SK-N-SH (cell line): ENCODE results near the gene POU6F2. TPM values are rescaled to one million over a fixed set of nuclear protein-coding genes. Genes with fewer than 3 reads are reported as not detected.

Experiments used
- CTCF ChIA-PET: fragments of 300-600, 350-600 bp; formaldehyde crosslinking; extraction: SDS; loops from one replicate; lab custom pipeline; 2021; lab: Yijun Ruan, JAX
- POLR2A ChIA-PET: fragments of 350-600 bp; sonication (Branson Sonifier 250); formaldehyde crosslinking; extraction: SDS; loops from one replicate; lab custom pipeline; 2020; ENCODE audit warnings: antibody characterized with exemption, inconsistent platforms; lab: Yijun Ruan, JAX
- DNase-seq: peaks from one replicate; pipeline ENCODE4 v3.0.0; 2012
- H2AFZ ChIP-seq: fragments of 200-600 bp; sonication (generic); 2 replicates; pipeline ENCODE4 v1.8.1; 2016; ENCODE audit warnings: antibody characterized with exemption, mild to moderate bottlenecking, low read depth
- H3F3A ChIP-seq: fragments of 200-600 bp; sonication (generic); replicated peaks from 2 replicates; pipeline ENCODE3; 2016; ENCODE audit warnings: antibody characterized with exemption, mild to moderate bottlenecking; ENCODE audit not compliant: insufficient read depth
- H3K27ac ChIP-seq, 2 experiments: fragments of 200-500 bp in 1 of 2; fragments of 200-600 bp in 1 of 2; sonication (Bioruptor generic) in 1 of 2; sonication (generic), shearing (Covaris generic) in 1 of 2; 2 replicates each; pipeline versions ENCODE4 v1.5.1 to v1.6.1; 2014 to 2016; ENCODE audit warnings: low read depth in 2 of 2, inconsistent platforms in 1 of 2, low read length in 1 of 2, mild to moderate bottlenecking in 1 of 2, mixed read lengths in 1 of 2
- H3K27me3 ChIP-seq: fragments of 200-600 bp; sonication (generic), shearing (Covaris generic); 2 replicates; pipeline ENCODE4 v1.6.1; 2016; ENCODE audit warnings: mixed run types; ENCODE audit not compliant: insufficient read depth
- H3K36me3 ChIP-seq, 2 experiments: fragments of 200-500 bp in 1 of 2; fragments of 200-600 bp in 1 of 2; sonication (Bioruptor generic) in 1 of 2; sonication (generic) in 1 of 2; replicated peaks in 1 of 2; 2 replicates each; pipeline versions ENCODE3 to v1.5.1; 2014 to 2016; ENCODE audit warnings: low read length in 1 of 2, mild to moderate bottlenecking in 1 of 2; ENCODE audit not compliant: insufficient read depth in 2 of 2, control insufficient read depth in 1 of 2
- H3K4me1 ChIP-seq, 2 experiments: fragments of 200-500 bp in 1 of 2; fragments of 200-600 bp in 1 of 2; sonication (Bioruptor generic) in 1 of 2; sonication (generic), shearing (Covaris generic) in 1 of 2; 2 replicates each; pipeline versions ENCODE4 v1.5.1 to v1.6.1; 2014 to 2016; ENCODE audit warnings: low read depth in 1 of 2, low read length in 1 of 2, mixed run types in 1 of 2; ENCODE audit not compliant: insufficient read depth in 2 of 2, control insufficient read depth in 1 of 2
- H3K4me2 ChIP-seq: fragments of 200-600 bp; sonication (generic), shearing (Covaris generic); 2 replicates; pipeline ENCODE4 v1.6.1; 2017; ENCODE audit warnings: mixed run types
- H3K4me3 ChIP-seq, 2 experiments: fragments of 200-500 bp in 1 of 2; fragments of 200-600 bp in 1 of 2; sonication (Bioruptor generic) in 1 of 2; sonication (generic), shearing (Covaris generic) in 1 of 2; 2 replicates each; pipeline versions ENCODE4 v1.5.1 to v1.8.1; 2014 to 2016; ENCODE audit warnings: low read depth in 2 of 2, inconsistent platforms in 1 of 2, low read length in 1 of 2, mild to moderate bottlenecking in 1 of 2, mixed read lengths in 1 of 2, moderate library complexity in 1 of 2
- H3K79me2 ChIP-seq: fragments of 200-600 bp; sonication (generic); 2 replicates; pipeline ENCODE4 v1.8.1; 2017; ENCODE audit warnings: mild to moderate bottlenecking; ENCODE audit not compliant: insufficient read depth
- H3K9ac ChIP-seq: fragments of 200-600 bp; sonication (generic); 2 replicates; pipeline ENCODE4 v1.6.1; 2017; ENCODE audit warnings: mixed run types
- H3K9me2 ChIP-seq: fragments of 200-600 bp; sonication (generic); 2 replicates; pipeline ENCODE4 v1.6.1; 2017; ENCODE audit warnings: mixed run types
- H3K9me3 ChIP-seq: fragments of 200-600 bp; sonication (generic); 2 replicates; pipeline ENCODE4 v1.6.1; 2017; ENCODE audit warnings: mixed run types, mild to moderate bottlenecking, moderate library complexity
- H4K20me1 ChIP-seq: fragments of 200-600 bp; sonication (generic); 2 replicates; pipeline ENCODE4 v1.6.1; 2017; ENCODE audit warnings: mild to moderate bottlenecking, mixed run types; ENCODE audit not compliant: insufficient read depth
- CHD2 ChIP-seq: fragments of 150-350 bp; IDR thresholded peaks from 2 replicates; pipeline ENCODE4 v1.6.1; 2018; ENCODE audit warnings: low read length; ENCODE audit not compliant: partially characterized antibody
- CTCF ChIP-seq: fragments of 200-600 bp; sonication (generic); IDR thresholded peaks from 2 replicates; pipeline ENCODE4 v1.6.1; 2017; ENCODE audit warnings: antibody characterized with exemption, mild to moderate bottlenecking, moderate library complexity
- ELF1 ChIP-seq: IDR thresholded peaks from 2 replicates; pipeline ENCODE4 v1.4.0; 2012
- EP300 ChIP-seq, 2 experiments: IDR thresholded peaks; 2 replicates each; pipeline versions ENCODE4 v1.4.0 to v1.6.1; 2012; ENCODE audit warnings: borderline replicate concordance in 1 of 2, low read depth in 1 of 2, low read length in 1 of 2
- GABPA ChIP-seq: IDR thresholded peaks from 2 replicates; pipeline ENCODE4 v1.4.0; 2012; ENCODE audit warnings: low read depth, mild to moderate bottlenecking
- GATA2 ChIP-seq: sonication (generic); formaldehyde crosslinking; IDR thresholded peaks from 2 replicates; pipeline ENCODE4 v1.5.0; 2020; ENCODE audit warnings: mild to moderate bottlenecking, missing genetic modification reagents
- IRF3 ChIP-seq: fragments of 150-350 bp; IDR thresholded peaks from 2 replicates; pipeline ENCODE4 v1.6.1; 2016; ENCODE audit warnings: mild to moderate bottlenecking, low read depth, low read length
- MXI1 ChIP-seq: IDR thresholded peaks from 2 replicates; pipeline ENCODE4 v1.6.1; 2012; ENCODE audit warnings: mild to moderate bottlenecking, low read depth, low read length, improper control_type of control experiment
- NFIC ChIP-seq: IDR thresholded peaks from 2 replicates; pipeline ENCODE4 v1.4.0; 2012; ENCODE audit warnings: borderline replicate concordance
- NRF1 ChIP-seq: IDR thresholded peaks from 2 replicates; pipeline ENCODE4 v1.6.1; 2012; ENCODE audit warnings: low read depth, mild to moderate bottlenecking, low read length
- RAD21 ChIP-seq: IDR thresholded peaks from 2 replicates; pipeline ENCODE4 v1.6.1; 2012; ENCODE audit warnings: mild to moderate bottlenecking, low read length
- RFX5 ChIP-seq: IDR thresholded peaks from 2 replicates; pipeline ENCODE4 v1.6.1; 2012; ENCODE audit warnings: mild to moderate bottlenecking, improper control_type of control experiment, low read length
- SIN3A ChIP-seq: IDR thresholded peaks from 2 replicates; pipeline ENCODE4 v1.6.1; 2012; ENCODE audit warnings: low read depth, mild to moderate bottlenecking, low read length, moderate library complexity, borderline replicate concordance
- SMC3 ChIP-seq: IDR thresholded peaks from 2 replicates; pipeline ENCODE4 v1.6.1; 2012; ENCODE audit warnings: low read depth, low read length, improper control_type of control experiment
- TCF12 ChIP-seq: IDR thresholded peaks from 2 replicates; pipeline ENCODE4 v1.4.0; 2012
- TEAD4 ChIP-seq: IDR thresholded peaks from 2 replicates; pipeline ENCODE4 v1.4.0; 2012; ENCODE audit warnings: mild to moderate bottlenecking, borderline replicate concordance; ENCODE audit not compliant: insufficient read depth
- USF2 ChIP-seq: fragments of 150-350 bp; IDR thresholded peaks from 2 replicates; pipeline ENCODE4 v1.6.1; 2017; ENCODE audit warnings: antibody characterized with exemption, low read length, low read depth, borderline replicate concordance
- ZBTB33 ChIP-seq: IDR thresholded peaks from 2 replicates; pipeline ENCODE4 v1.4.0; 2012; ENCODE audit warnings: low read depth, borderline replicate concordance
- WGBS: methylation state at CpG from one replicate; pipeline ENCODE4 v1.1.6; 2017; ENCODE audit warnings: low lambda C conversion rate; 5-methylcytosine and 5-hydroxymethylcytosine counted together
- polyA plus RNA-seq, 3 experiments: library from polyadenylated mRNA; depleted of rRNA; stranded (reverse); fragments of >200 nt; gene quantifications; 2 replicates each; pipeline ENCODE4 v1.2.3, GENCODE V29; 2012

The POU6F2 gene
- polyA plus RNA-seq, 1 of the 3 experiments (the other 2 are of a cell fraction): under 0.01 TPM

GRCh38 chr7:39410582-39410981, 432.9 kb downstream of the POU6F2 start:
- Histone ChIP-seq H3K4me3 (no peak overlapping the region), H3K27ac (no peak overlapping the region), H3K4me1 (peaks cover 0 to 7% of the 10 kb centered on the region in 2 experiments; a peak in 1 of 4 replicates), H3K79me2 (no peaks in the 10 kb centered on the region), H3K36me3 (no peaks in the 10 kb centered on the region), H3K9ac (no peak overlapping the region), H2AFZ (no peak overlapping the region), H3K27me3 (peaks cover 63% of the 10 kb centered on the region; the same call in 1 of the 2 replicates), H3K4me2 (no peak overlapping the region), H4K20me1 (no peaks in the 10 kb centered on the region), H3K9me3 (no peaks in the 10 kb centered on the region), H3F3A (peaks cover 4% of the 10 kb centered on the region), H3K9me2 (no peaks in the 10 kb centered on the region)
- POLR2A ChIA-PET: no interaction called here
- TF ChIP-seq EP300 (IDR thresholded peaks at IDR 0.05; ENCODE audit: borderline replicate concordance in 1 of 2, low read depth in 1 of 2, low read length in 1 of 2) (no peak), CTCF (no peak), RFX5 (no peak), CHD2 (no peak), NFIC (no peak), USF2 (no peak), NRF1 (no peak), TEAD4 (no peak), SMC3 (no peak), RAD21 (no peak), GABPA (no peak), ELF1 (no peak), TCF12 (no peak), GATA2 (CRISPR knock-in tag) (no peak), SIN3A (no peak), MXI1 (no peak), ZBTB33 (no peak), IRF3 (no peak)
- 13% methylated on average over 5 of the region's 5 CpGs for WGBS
- CTCF ChIA-PET: no interaction called here
- DNase-seq: no peak
